OCI-LY1 (cell line): ENCODE data around the gene UQCR10.

Experiments used
- H2AFZ ChIP-seq: fragments of 200-600 bp; sonication (generic), shearing (Covaris generic); 2 replicates; pipeline ENCODE4 v1.6.0; 2014; ENCODE audit warnings: antibody characterized with exemption, mild to moderate bottlenecking, low read length
- H3F3A ChIP-seq: fragments of 200-600 bp; sonication (generic), shearing (Covaris generic); 2 replicates; pipeline ENCODE4 v1.6.0; 2014; ENCODE audit warnings: mild to moderate bottlenecking, antibody characterized with exemption, low read length, moderate library complexity; ENCODE audit not compliant: insufficient read depth
- H3K27ac ChIP-seq: fragments of 200-600 bp; sonication (generic); 2 replicates; pipeline ENCODE4 v1.5.1; 2014; ENCODE audit warnings: low read length, mixed run types, mild to moderate bottlenecking, low read depth; ENCODE audit not compliant: poor library complexity, severe bottlenecking
- H3K27me3 ChIP-seq: fragments of 200-600 bp; sonication (generic); 2 replicates; pipeline ENCODE4 v1.6.0; 2014; ENCODE audit warnings: antibody characterized with exemption, mild to moderate bottlenecking, low read length, moderate library complexity; ENCODE audit not compliant: insufficient read depth
- H3K36me3 ChIP-seq: fragments of 200-600 bp; sonication (generic); 2 replicates; pipeline ENCODE4 v1.6.1; 2014; ENCODE audit warnings: mild to moderate bottlenecking, antibody characterized with exemption, low read length, moderate library complexity, mixed read lengths; ENCODE audit not compliant: insufficient read depth
- H3K4me1 ChIP-seq: fragments of 200-600 bp; sonication (generic); 2 replicates; pipeline ENCODE4 v1.5.1; 2014; ENCODE audit warnings: mild to moderate bottlenecking, low read length, moderate library complexity; ENCODE audit not compliant: insufficient read depth, severe bottlenecking
- H3K4me2 ChIP-seq: fragments of 200-600 bp; sonication (generic), shearing (Covaris generic); 2 replicates; pipeline ENCODE4 v1.6.1; 2014; ENCODE audit warnings: low read length
- H3K4me3 ChIP-seq: fragments of 200-600 bp; sonication (generic); 2 replicates; pipeline ENCODE4 v1.5.1; 2014; ENCODE audit warnings: low read length, low read depth, mild to moderate bottlenecking, mixed read lengths; ENCODE audit not compliant: poor library complexity, severe bottlenecking
- H3K79me2 ChIP-seq: fragments of 200-600 bp; shearing (Covaris generic); 2 replicates; pipeline ENCODE4 v1.6.1; 2016; ENCODE audit warnings: mixed run types, low read length, mixed read lengths; ENCODE audit not compliant: insufficient read depth
- H3K9ac ChIP-seq: fragments of 200-600 bp; sonication (generic), shearing (Covaris generic); 2 replicates; pipeline ENCODE4 v1.6.1; 2014; ENCODE audit warnings: mild to moderate bottlenecking, low read length, mixed read lengths
- H3K9me2 ChIP-seq: fragments of 200-600 bp; sonication (generic), shearing (Covaris generic); 2 replicates; pipeline ENCODE4 v1.6.1; 2014; ENCODE audit warnings: low read depth, mild to moderate bottlenecking, low read length, mixed read lengths
- H3K9me3 ChIP-seq: fragments of 200-600 bp; shearing (Covaris generic); 2 replicates; pipeline ENCODE4 v1.6.1; 2014; ENCODE audit warnings: low read length, mixed read lengths
- H4K20me1 ChIP-seq: fragments of 200-600 bp; sonication (generic), shearing (Covaris generic); 2 replicates; pipeline ENCODE4 v1.6.0; 2016; ENCODE audit warnings: mild to moderate bottlenecking, low read length; ENCODE audit not compliant: insufficient read depth
- EZH2 ChIP-seq: fragments of 200-600 bp; sonication (generic), shearing (Covaris generic); IDR thresholded peaks from 2 replicates; pipeline ENCODE4 v1.8.0; 2017; ENCODE audit warnings: borderline replicate concordance, mixed run types, mild to moderate bottlenecking, antibody characterized with exemption, low read length, moderate library complexity, mixed read lengths
- TF ChIP-seq, protein P1 (sequence below): fragments of 200-600 bp; sonication (generic), shearing (Covaris generic); IDR thresholded peaks from 2 replicates; pipeline ENCODE4 v1.5.1; 2017; ENCODE audit warnings: mild to moderate bottlenecking, antibody characterized with exemption, low read length, moderate library complexity, mixed read lengths

Gene UQCR10

GRCh38 chr22:29766632-29767170 is 468 bp upstream of the UQCR10 start, which contains the start of gene ZMAT5:
TSS of gene ZMAT5 (minus strand) at chr22:29767007. CDS start at chr22:29748544, 18,463 bp downstream.
- Histone ChIP-seq H3K36me3 (peaks cover 26% of the 10 kb centered on the region), H2AFZ (0 out of 2 replicates have a peak within 1 kb of the TSS, but pooled peaks have one; percentile 39), H3K27ac (peak within 1 kb of the TSS; percentile 45), H3F3A (no peaks in the 10 kb centered on the region), H3K9me3 (no peaks in the 10 kb centered on the region), H3K27me3 (no peaks in the 10 kb centered on the region), H3K4me3 (peak within 1 kb of the TSS; percentile 80), H4K20me1 (no peaks in the 10 kb centered on the region), H3K9me2 (no peaks in the 10 kb centered on the region), H3K79me2 (peaks cover 11% of the 10 kb centered on the region), H3K4me2 (peak within 1 kb of the TSS; percentile 79), H3K9ac (peak within 1 kb of the TSS; percentile 85), H3K4me1 (peaks cover 22% of the 10 kb centered on the region)
- TF ChIP-seq EZH2: no peak
- TF ChIP-seq, protein P1, sequence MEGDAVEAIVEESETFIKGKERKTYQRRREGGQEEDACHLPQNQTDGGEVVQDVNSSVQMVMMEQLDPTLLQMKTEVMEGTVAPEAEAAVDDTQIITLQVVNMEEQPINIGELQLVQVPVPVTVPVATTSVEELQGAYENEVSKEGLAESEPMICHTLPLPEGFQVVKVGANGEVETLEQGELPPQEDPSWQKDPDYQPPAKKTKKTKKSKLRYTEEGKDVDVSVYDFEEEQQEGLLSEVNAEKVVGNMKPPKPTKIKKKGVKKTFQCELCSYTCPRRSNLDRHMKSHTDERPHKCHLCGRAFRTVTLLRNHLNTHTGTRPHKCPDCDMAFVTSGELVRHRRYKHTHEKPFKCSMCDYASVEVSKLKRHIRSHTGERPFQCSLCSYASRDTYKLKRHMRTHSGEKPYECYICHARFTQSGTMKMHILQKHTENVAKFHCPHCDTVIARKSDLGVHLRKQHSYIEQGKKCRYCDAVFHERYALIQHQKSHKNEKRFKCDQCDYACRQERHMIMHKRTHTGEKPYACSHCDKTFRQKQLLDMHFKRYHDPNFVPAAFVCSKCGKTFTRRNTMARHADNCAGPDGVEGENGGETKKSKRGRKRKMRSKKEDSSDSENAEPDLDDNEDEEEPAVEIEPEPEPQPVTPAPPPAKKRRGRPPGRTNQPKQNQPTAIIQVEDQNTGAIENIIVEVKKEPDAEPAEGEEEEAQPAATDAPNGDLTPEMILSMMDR: no peak

- H3K4me2 ChIP-seq: peak overlapping the region; percentile 79
- H3K4me1 ChIP-seq: peaks cover 22% of the 10 kb centered on the region
- H3K9me2 ChIP-seq: no peaks in the 10 kb centered on the region
- H2AFZ ChIP-seq: no peak overlapping the region
- H3K4me3 ChIP-seq: peak overlapping the region; percentile 80
- H3K79me2 ChIP-seq: peaks cover 11% of the 10 kb centered on the region
- H3K9me3 ChIP-seq: no peaks in the 10 kb centered on the region
- TF ChIP-seq, protein P1: no peak
- no peak for TF ChIP-seq EZH2
- H3F3A ChIP-seq: no peaks in the 10 kb centered on the region
- H4K20me1 ChIP-seq: no peaks in the 10 kb centered on the region
- peaks cover 26% of the 10 kb centered on the region for H3K36me3 ChIP-seq
- no peak overlapping the region for H3K27ac ChIP-seq
- no peaks in the 10 kb centered on the region for H3K27me3 ChIP-seq
- peak overlapping the region; percentile 85 for H3K9ac ChIP-seq
Observed at GRCh38 chr22:29768052-29768693, 1.0 kb downstream of the UQCR10 start.

- H4K20me1 ChIP-seq: no peaks in the 10 kb centered on the region
- no peaks in the 10 kb centered on the region for H3F3A ChIP-seq
- H3K4me1 ChIP-seq: peaks cover 22% of the 10 kb centered on the region
- H3K9me2 ChIP-seq: no peaks in the 10 kb centered on the region
- no peak overlapping the region for H3K9ac ChIP-seq
- H3K79me2 ChIP-seq: peaks cover 11% of the 10 kb centered on the region
- no peaks in the 10 kb centered on the region for H3K9me3 ChIP-seq
- peaks cover 26% of the 10 kb centered on the region for H3K36me3 ChIP-seq
- no peak overlapping the region for H3K4me2 ChIP-seq
- TF ChIP-seq, protein P1: no peak
- no peak for TF ChIP-seq EZH2
- H3K4me3 ChIP-seq: no peak overlapping the region
- no peak overlapping the region for H3K27ac ChIP-seq
- H2AFZ ChIP-seq: no peak overlapping the region
- H3K27me3 ChIP-seq: no peaks in the 10 kb centered on the region
Observed at GRCh38 chr22:29769723-29770321, 2.7 kb downstream of the UQCR10 start.
